Peyer's patch (tissue), 4 donors: ENCODE results near the gene ITGA3. TPM values are rescaled to one million over a fixed set of nuclear protein-coding genes. Genes with fewer than 3 reads are reported as not detected.
A peak's percentile ranks its signal among the peaks of the same experiment; 100 is the strongest.

Source experiments
- DNase-seq, 3 donors: peaks; one replicate each; pipeline ENCODE4 v3.0.0-alpha.2; 2017 to 2019
- H3K27ac ChIP-seq, 4 donors: fragments of 200-600 bp; sonication (generic); one replicate each; pipeline ENCODE4 v1.5.1; 2016 to 2019
- H3K27me3 ChIP-seq, 2 donors: fragments of 200-600 bp; sonication (generic); one replicate each; pipeline ENCODE4 v1.5.1; 2019
- H3K36me3 ChIP-seq, 3 donors: fragments of 200-600 bp; sonication (generic); one replicate each; pipeline ENCODE4 v1.5.1; 2016 to 2019
- H3K4me1 ChIP-seq, 4 donors: fragments of 200-600 bp; sonication (generic); one replicate each; pipeline ENCODE4 v1.5.1; 2016 to 2019
- H3K4me3 ChIP-seq, 4 donors: fragments of 200-600 bp; sonication (generic); 1 replicate in 3 of 4; 2 replicates in 1 of 4; pipeline ENCODE4 v1.5.1; 2016 to 2019; ENCODE audit warnings: mild to moderate bottlenecking in 1 of 4
- H3K9me3 ChIP-seq, 4 donors: fragments of 200-600 bp; sonication (generic); one replicate each; pipeline ENCODE4 v1.5.1; 2016 to 2019; ENCODE audit warnings: mild to moderate bottlenecking in 1 of 4
- POLR2A ChIP-seq, 2 donors: fragments of 450-650 bp; IDR thresholded peaks; one replicate each; pipeline ENCODE4 v1.5.1; 2017; ENCODE audit warnings: antibody characterized with exemption in 2 of 2, mild to moderate bottlenecking in 2 of 2, moderate library complexity in 2 of 2
- total RNA-seq, 4 donors: library from RNA; depleted of rRNA; stranded (reverse); fragments of >200 nt; gene quantifications; one replicate each; pipeline ENCODE4 v1.1.0, GENCODE V29; 2016
- TF ChIP-seq, protein P1 (sequence below), 6 experiments: fragments of 450-650 bp in 4 of 6; fragments of 200-600 bp in 2 of 6; sonication (generic) in 1 of 6; IDR thresholded peaks; one replicate each; pipeline ENCODE4 v1.5.1; 2017 to 2019; ENCODE audit warnings: antibody characterized with exemption in 6 of 6, mild to moderate bottlenecking in 3 of 6, moderate library complexity in 1 of 6

ITGA3 gene
- total RNA-seq, 4 donors from 2014 or later = 71.0 to 285 (median 247) TPM

DNA sequence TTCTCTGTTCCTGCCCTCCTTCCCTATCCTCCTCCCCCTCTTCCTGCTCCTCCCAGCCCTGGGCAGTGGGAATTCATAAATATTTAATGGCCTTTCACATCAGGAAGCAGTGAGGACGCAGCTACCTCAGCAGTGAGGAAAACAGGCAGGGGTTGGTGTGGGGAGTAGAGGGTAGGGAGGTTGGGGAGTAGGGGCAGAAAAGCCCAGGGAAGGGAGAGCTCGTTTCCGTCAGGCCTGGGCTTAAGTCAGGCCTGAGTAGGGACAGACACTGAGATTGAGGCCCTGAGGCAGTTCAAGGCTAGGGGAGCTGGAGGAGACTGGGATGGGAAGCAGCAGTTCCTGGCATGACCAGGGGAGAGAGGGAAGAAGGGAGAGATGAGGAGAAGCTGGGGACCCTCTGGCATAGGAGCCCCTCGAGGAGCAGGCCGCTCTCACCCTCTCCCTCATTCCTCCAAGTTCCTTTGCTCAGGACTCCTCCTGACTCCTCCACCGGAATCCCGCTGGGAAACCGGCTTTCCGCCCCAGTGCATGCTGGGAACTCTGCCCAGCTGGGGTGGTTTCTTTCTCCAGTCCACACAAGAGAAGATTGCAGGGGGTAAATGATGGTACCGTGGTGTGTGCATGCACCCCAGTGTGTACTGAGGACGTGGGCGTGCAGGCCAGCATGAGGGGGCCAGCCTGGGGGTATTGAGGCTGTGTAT is 67.9 kb downstream of the ITGA3 start:
- Histone ChIP-seq H3K4me1 (peaks cover 0 to 13% (median under 1%) of the 10 kb centered on the region in 4 donors), H3K9me3 (no peaks in the 10 kb centered on the region), H3K4me3 (no peak overlapping the region), H3K36me3 (no peaks in the 10 kb centered on the region), H3K27ac (peak overlapping the region in 1 of 4 donors; percentile 52), H3K27me3 (peaks cover 0 to under 1% of the 10 kb centered on the region in 2 donors)
- TF ChIP-seq, protein P1, sequence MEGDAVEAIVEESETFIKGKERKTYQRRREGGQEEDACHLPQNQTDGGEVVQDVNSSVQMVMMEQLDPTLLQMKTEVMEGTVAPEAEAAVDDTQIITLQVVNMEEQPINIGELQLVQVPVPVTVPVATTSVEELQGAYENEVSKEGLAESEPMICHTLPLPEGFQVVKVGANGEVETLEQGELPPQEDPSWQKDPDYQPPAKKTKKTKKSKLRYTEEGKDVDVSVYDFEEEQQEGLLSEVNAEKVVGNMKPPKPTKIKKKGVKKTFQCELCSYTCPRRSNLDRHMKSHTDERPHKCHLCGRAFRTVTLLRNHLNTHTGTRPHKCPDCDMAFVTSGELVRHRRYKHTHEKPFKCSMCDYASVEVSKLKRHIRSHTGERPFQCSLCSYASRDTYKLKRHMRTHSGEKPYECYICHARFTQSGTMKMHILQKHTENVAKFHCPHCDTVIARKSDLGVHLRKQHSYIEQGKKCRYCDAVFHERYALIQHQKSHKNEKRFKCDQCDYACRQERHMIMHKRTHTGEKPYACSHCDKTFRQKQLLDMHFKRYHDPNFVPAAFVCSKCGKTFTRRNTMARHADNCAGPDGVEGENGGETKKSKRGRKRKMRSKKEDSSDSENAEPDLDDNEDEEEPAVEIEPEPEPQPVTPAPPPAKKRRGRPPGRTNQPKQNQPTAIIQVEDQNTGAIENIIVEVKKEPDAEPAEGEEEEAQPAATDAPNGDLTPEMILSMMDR (IDR thresholded peaks at IDR 0.05) = no peak
- TF ChIP-seq POLR2A (IDR thresholded peaks at IDR 0.05) = no peak
- no peak for DNase-seq

DNA sequence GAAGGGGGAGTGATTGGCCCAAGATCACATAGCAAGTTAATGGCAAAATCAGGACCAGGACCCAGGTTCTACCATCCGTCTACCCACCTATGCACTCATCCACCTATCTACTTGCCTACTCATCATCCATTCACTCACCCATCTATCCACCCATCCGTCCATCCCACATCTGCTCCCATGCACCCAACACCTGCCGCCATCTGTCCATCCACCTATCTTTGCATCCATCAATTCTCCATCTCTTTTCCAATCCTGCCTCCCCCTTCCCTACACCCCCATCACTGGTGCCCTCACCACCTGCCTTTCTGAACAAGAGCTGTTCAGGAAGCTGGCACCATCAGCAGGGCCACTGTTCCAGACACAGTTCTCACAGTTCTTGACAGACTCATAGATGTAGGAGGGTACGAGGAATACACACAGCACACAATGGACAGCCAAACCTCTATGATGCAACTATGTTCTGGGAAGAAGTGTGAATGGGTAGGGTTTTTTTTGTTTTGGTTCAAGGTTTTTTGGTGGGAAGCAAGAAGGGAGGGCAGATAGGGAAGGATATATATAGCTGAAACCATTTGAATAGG is 69.6 kb downstream of the ITGA3 start:
- H3K4me1 ChIP-seq = peaks cover 0 to 30% (median 13%) of the 10 kb centered on the region in 4 donors
- no peak overlapping the region for H3K4me3 ChIP-seq
- H3K27me3 ChIP-seq = peaks cover 0 to 11% of the 10 kb centered on the region in 2 donors
- no peaks in the 10 kb centered on the region for H3K9me3 ChIP-seq
- no peak overlapping the region for H3K27ac ChIP-seq
- H3K36me3 ChIP-seq = no peaks in the 10 kb centered on the region
- DNase-seq = no peak
- TF ChIP-seq POLR2A (IDR thresholded peaks at IDR 0.05) = no peak
- TF ChIP-seq, protein P1 (IDR thresholded peaks at IDR 0.05) = no peak

DNA sequence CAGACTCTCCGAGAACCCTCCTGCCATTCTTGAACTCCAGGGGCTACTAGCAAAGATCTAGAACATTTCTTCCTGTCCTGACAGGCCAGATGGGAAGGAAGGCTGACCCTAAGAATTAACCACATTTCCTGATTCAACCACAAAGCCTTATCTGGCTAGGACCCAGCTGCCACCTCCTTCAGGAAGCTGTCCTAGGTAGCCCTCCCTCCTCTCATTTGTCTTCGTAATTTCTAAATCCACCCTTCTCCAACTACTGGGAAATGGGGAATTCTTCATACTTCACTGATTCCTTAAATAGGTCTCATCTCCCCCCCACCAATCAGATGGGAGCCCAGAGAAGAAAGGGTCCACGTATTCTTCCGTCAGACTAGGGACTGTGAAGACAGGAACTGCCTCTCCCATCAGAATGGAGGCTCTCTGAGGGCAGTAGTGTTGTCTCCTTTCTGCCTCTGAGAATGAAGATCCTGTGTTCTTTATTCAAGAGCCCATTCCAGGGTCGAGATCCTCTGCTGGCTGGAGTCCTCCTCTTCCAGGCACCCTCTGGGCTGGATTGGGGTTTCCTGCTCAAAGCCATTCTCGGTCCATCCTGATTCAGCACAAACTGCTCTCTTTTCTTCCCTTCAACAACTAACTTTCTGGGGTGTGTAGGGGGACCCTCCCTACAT is 71.9 kb downstream of the ITGA3 start:
- Histone ChIP-seq H3K4me3 (no peak overlapping the region), H3K36me3 (no peaks in the 10 kb centered on the region), H3K9me3 (no peaks in the 10 kb centered on the region), H3K27ac (no peak overlapping the region), H3K27me3 (peaks cover 0 to 11% of the 10 kb centered on the region in 2 donors), H3K4me1 (peaks cover 0 to 31% (median 15%) of the 10 kb centered on the region in 4 donors)
- no peak for TF ChIP-seq POLR2A (IDR thresholded peaks at IDR 0.05)
- TF ChIP-seq, protein P1 (IDR thresholded peaks at IDR 0.05) = no peak
- no peak for DNase-seq

DNA sequence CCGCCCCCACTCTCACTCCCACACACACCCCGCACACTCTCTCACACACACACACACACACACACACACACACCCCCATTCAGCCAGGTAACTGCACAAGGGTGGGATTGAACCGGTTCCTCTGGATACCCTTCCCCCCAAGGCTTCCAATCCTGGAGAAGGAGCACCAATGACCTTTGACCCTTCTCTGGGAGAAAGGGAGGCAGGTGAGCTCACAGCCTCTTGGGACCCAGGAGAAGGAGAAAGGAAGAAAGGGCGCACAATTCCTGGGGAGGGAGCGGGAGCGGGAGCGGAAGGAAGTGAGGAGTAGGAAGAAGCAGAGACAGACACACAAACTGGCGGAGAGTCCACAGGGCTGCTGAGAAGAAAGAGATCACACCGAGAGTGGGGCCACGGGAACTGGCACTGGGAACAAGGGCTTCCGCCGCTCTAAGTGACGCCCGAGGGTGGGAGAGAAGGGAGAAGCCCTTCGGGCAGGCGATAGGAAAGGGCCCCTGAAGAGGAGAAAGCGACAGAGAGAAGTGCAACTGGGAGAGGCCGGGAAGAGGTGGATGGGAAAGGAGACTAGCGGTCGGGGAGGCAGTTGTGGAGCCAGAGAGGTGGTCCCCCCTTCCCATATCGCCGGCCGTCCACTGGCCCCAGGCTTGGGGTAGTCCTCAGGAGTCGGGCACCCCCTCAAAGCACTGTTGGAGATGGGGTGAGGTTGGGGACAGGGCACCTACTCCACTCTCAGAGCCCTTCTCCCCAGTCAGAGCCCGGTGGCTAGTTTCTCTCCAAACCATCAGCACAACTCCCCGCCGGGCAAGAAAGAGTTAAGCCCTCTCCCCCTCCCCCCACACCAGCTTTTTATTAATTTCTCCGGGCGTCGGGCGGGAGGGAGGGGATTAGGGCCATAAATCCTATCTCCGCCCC is 72.8 kb downstream of the ITGA3 start:
- Histone ChIP-seq H3K36me3 (no peaks in the 10 kb centered on the region), H3K4me3 (peak overlapping the region; percentile 28 to 62 (median 54)), H3K4me1 (peaks cover 0 to 37% (median 15%) of the 10 kb centered on the region in 4 donors), H3K27me3 (peaks cover 0 to 11% of the 10 kb centered on the region in 2 donors), H3K27ac (no peak overlapping the region), H3K9me3 (no peaks in the 10 kb centered on the region)
- DNase-seq = no peak
- TF ChIP-seq, protein P1 (IDR thresholded peaks at IDR 0.05) = no peak
- no peak for TF ChIP-seq POLR2A (IDR thresholded peaks at IDR 0.05)

DNA sequence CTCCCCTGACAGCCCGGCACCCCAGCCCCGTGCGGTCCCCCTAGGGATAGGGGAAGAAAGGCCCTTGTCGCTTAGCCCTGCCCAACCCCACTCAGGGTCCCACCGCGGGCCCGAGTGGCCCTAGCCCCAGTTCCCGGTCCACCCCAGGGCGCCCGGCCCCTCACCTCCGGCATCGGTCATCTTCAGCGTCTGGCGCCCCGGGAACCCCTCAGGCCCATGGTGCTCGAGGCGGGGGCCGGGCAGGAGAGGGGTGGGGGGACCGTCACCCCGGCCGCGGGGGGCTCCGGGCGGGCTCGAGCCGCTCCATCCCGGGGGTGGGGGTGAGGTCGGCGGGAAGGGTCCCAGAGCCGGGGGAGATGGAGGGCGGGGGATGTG is 73.4 kb downstream of the ITGA3 start:
- Histone ChIP-seq H3K4me3 (peak overlapping the region; percentile 28 to 62 (median 54)), H3K9me3 (no peaks in the 10 kb centered on the region)

More for the DNA sequence above, 73.4 kb downstream of the ITGA3 start:
- Histone ChIP-seq H3K27me3 (peaks cover 0 to 11% of the 10 kb centered on the region in 2 donors), H3K27ac (no peak overlapping the region), H3K4me1 (peaks cover 0 to 35% (median 15%) of the 10 kb centered on the region in 4 donors), H3K36me3 (peaks cover 0 to 2% (median 0%) of the 10 kb centered on the region in 3 donors)
- TF ChIP-seq POLR2A (IDR thresholded peaks at IDR 0.05) = no peak
- TF ChIP-seq, protein P1 (IDR thresholded peaks at IDR 0.05) = no peak
- no peak for DNase-seq
